ENCODE results near the gene ANKRD34C.

GRCh38 chr15:79316864-79317263 lies 34.3 kb downstream of the ANKRD34C start:
- no peak for TF ChIP-seq CTCF (IDR thresholded peaks at IDR 0.05)
- no peak for TF ChIP-seq REST (IDR thresholded peaks at IDR 0.05; ENCODE audit: low read depth, low read length)
- no peak for TF ChIP-seq SMC3 (IDR thresholded peaks at IDR 0.05; ENCODE audit: low read depth, low read length)
- no peak for TF ChIP-seq POLR2AphosphoS5 (IDR thresholded peaks at IDR 0.05; ENCODE audit: low read depth, low read length)
- no peak for TF ChIP-seq SIN3A (IDR thresholded peaks at IDR 0.05; ENCODE audit: borderline replicate concordance, low read depth, low read length)
- TF ChIP-seq RCOR1 (IDR thresholded peaks at IDR 0.05; ENCODE audit: low read length) = no peak
- TF ChIP-seq CHD2 (IDR thresholded peaks at IDR 0.05; ENCODE audit: low read length, partially characterized antibody) = no peak
- TF ChIP-seq RAD21 (IDR thresholded peaks at IDR 0.05; ENCODE audit: low read length) = no peak
- no peak for TF ChIP-seq GABPA (IDR thresholded peaks at IDR 0.05; ENCODE audit: low read depth)
